GM18517 (cell line): ENCODE measurements around the gene GABRD.

Experiments
- ATAC-seq: cut with Tn5 transposase; IDR thresholded peaks from one replicate; pipeline ENCODE4 v1.9.1; 2021; ENCODE audit warnings: mild to moderate bottlenecking, moderate library complexity; ENCODE audit not compliant: unreplicated experiment

The GABRD gene

DNA sequence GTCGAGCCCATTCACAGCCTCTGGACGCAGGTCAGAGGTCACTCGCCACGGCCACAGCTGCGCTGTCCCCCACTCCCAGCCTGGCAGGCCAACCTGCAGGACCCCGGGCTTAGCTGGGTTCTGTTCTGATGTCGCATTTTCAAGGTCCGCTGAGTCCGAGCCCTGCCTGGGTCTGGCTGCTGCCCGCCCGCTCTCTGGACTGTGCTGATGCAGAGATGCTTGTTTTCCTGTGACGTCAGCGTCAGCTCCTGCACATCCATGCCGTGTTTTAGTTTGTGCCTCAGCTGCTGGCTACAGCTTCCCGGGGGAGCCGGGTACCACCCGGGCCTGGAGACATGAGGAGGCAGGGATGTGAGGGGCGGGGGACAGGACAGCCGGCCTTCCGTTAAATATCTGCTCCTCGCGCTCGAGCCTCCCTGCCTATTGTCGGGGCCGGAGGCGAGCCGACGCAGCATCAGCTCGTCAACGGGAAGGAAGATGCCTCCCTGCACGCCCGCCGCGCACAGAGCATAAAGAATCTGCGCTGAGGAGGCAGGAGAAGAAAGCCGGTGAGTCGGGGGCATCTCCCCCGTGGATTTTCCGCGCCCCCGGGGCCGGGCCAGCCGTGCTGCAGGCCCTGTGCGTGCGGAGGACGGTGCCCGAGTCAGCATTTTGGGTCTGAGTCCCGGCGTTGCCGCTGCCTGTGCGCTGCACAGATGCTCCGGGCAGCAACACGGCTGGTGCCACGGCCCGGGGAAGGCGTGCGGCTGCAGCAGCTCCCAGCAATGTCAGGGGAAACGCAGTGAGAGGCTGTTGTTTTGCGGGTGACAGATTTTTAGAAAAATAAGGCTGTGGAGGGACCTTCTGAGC lies 54.5 kb downstream of the GABRD start:
- ATAC-seq, result no peak

DNA sequence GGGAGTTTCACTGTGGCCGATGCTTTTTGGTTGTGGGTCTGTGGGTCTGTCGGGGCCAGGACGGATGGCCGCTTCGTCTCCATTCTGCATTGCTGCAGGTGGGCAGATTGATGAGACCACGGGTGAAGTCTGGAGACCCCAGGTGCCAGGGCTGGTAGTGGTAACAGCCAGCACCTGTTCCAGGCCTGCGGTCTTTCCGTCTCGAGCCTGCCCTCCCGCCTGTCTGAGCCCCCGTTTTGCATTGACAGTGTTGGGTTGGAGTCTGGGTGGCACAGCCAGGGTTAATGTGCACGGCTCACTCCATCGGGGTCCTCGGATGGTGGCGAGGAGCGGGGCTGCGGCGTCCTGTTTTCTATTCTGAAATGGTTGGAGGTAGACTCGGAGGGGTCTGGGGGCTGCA lies 55.3 kb downstream of the GABRD start:
- no peak for ATAC-seq

- no peak for ATAC-seq
Measured at GRCh38 chr1:2074944-2075740, 56.0 kb downstream of the GABRD start.

- ATAC-seq, result no peak
Measured at GRCh38 chr1:2076826-2077225, 57.7 kb downstream of the GABRD start.

- no peak for ATAC-seq
Measured at GRCh38 chr1:2078170-2078569, 59.0 kb downstream of the GABRD start.

- ATAC-seq, result no peak
Measured at GRCh38 chr1:2079396-2080085, 60.4 kb downstream of the GABRD start.

- ATAC-seq, result no peak
Measured at GRCh38 chr1:2080140-2080539, 61.0 kb downstream of the GABRD start.
